Measurements from ENCODE around the gene TRAPPC3L. TPM values are rescaled to one million over a fixed set of nuclear protein-coding genes. Genes with fewer than 3 reads are reported as not detected.

The TRAPPC3L gene
- polyA plus RNA-seq, 1 donor = not detected

GRCh38 chr6:116556814-116557415 is 11.4 kb upstream of the TRAPPC3L start:
- no peak for DNase-seq

DNA sequence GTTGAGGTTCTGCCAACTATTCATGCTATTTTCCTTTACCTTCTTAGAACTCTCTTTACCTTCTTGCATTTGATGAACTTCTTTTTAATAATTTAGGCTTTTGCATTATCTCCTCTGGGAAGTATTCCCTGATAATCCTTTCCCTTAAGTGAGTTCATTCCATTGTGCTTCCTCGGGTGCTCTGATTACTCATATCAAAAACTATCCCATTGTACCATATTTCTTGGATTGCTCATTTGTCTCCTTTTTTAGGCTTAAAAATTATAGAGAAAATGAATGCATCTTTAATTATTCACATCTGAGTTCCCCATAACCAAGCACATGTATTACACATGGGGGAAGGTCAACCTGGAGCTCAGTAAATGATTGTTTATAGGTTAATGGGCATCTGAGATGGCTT is 10.6 kb upstream of the TRAPPC3L start:
- no peak for DNase-seq

- DNase-seq = no peak
These were observed 8.0 kb upstream of the TRAPPC3L start, which contains the start of gene CALHM4 for GRCh38 chr6:116553451-116553850. CALHM4 (plus strand) TSS chr6:116553751; CDS start chr6:116553794, 43 bp downstream.

GRCh38 chr6:116550796-116551195 is 5.3 kb upstream of the TRAPPC3L start:
- DNase-seq = no peak

GRCh38 chr6:116547358-116547757 is 1.9 kb upstream of the TRAPPC3L start:
- no peak for DNase-seq

GRCh38 chr6:116543149-116543548 is 2.3 kb downstream of the TRAPPC3L start:
- DNase-seq = no peak

DNA sequence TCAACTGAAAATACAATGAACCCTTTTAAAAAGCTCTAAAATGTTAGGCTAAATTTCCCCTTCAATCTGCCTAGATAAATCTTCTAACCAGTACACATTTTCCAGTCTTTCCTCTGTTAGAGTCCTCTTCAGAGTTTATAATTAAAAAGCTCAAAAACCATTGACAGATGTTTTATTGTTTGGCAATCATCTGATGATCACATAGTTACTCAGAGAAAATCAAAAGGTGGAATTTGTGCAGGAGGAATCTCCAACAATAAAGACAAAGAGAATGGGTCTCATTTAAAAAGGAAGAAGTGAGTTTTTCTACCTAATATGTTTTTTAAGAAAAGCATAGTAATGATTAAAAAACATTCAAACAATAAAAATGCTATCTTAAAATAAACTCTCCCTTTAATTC is 3.1 kb downstream of the TRAPPC3L start:
- DNase-seq = no peak

DNA sequence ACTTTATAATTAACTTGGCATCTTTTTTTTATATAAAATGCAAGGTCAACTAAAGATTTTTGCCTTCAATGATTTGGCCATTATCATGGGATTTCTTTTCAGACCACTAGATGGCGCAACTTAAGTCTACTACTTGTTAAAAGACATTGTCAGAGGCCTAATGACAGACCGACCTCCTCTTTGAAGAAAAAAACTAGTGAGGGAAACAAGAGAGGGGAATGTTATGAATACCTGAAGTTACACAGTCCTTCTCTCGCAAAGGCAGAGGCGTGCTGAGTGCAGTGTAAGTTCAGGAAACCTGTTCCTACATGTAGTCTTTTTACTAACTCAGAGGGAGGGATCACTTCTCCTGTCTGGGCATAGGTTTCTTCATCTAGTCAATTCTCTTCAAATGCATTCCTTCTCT is 9.3 kb downstream of the TRAPPC3L start:
- peak; percentile 41 for DNase-seq

GRCh38 chr6:116535109-116535508 is 10.4 kb downstream of the TRAPPC3L start:
- no peak for DNase-seq

DNA sequence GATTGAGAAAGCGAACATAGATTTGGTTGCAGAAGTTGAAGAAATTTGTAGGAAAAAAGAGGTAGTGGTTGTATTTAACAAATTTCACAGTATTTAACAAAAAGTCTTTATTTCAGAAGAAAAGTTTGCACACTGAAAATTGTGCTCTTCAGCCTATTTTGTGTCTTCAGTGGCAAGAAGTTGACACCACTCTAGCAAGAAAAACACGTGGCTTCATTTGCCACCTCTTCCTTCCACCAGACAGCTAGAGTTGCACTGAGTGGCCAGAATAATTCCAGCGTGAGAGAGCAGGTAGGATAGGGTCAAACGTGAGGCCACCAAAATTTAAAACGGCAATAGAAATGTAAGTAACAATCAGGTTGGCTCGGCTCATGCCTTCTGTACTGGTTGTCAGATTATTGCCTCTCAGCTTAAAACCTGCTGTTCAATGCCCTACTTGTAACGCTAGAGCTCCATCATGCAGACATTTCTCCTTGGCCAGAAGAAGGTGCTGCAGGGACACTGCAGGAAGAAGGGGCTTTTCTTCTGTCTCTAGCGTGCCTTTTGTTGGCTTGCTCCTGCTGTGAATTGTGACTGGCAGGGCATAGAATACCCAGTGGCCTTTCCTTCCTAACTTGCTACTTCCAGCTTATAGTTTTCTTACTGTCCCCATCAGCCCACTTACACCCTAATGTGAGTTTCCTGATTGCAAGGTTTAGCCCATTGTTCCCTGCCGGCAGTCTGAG is 12.1 kb downstream of the TRAPPC3L start:
- no peak for DNase-seq

DNA sequence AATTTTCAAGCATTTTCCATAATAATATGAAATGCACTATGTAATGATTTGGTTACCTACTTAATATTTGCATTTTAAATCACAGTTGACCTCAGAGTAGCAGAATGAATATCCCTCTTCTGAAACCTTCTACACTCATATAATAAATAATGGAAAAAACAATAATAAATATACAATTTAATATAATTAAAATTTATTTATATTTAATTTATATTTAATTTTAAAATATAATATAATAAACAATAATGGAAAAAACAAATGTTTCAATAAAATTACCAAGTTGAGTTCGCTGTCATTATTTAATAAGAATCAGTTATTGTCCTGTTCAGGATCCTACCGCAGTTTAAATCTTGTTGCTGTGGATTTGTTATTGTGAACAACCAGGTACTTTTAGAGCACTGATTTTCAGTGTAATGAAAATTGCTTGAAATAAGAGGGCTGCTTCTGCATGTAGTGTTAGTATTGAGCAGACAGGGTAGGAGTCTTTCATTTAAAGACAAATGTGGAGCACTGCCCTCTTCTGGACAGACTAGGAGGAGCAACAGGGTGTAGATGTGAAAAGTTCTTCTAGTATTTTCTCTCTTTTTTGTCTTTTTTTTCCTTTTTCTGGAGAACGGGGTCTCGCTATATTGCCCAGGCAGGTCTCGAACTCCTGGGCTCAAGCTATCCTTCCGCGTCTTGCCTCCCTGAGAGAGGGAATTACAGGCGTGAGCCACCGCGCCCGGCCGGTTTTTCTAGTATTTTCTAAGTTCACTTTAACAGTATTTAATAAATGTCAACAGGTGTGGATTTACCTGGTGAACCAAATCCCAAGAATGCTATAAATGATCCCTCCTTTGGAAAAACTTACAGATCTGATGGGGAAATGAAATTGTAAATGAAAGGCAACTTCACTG is 13.6 kb downstream of the TRAPPC3L start:
- peak; percentile 61 for DNase-seq

GRCh38 chr6:116530436-116530835 is 15.0 kb downstream of the TRAPPC3L start:
- DNase-seq = no peak

- DNase-seq = no peak
These were observed 15.8 kb downstream of the TRAPPC3L start for GRCh38 chr6:116529466-116530290.

DNA sequence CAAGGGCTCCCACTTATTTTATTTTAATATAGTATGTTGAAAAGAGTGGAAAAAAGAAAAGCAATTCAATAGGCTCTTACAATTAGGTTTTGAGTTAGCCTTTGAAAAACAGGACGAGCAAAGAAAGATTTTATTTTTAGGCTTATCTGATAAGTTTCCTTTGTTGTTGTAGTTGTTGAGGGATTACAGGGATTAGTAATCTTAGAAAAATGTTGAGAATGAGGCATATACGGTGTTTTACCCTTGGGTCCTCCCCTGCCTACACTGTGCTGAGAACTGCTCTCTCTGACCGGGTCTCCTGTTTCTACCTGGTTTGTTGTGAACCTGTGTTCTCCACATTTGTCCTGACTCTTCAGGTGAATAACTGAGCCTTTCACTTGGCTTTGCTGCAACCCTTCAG is 16.7 kb downstream of the TRAPPC3L start:
- DNase-seq = no peak

DNA sequence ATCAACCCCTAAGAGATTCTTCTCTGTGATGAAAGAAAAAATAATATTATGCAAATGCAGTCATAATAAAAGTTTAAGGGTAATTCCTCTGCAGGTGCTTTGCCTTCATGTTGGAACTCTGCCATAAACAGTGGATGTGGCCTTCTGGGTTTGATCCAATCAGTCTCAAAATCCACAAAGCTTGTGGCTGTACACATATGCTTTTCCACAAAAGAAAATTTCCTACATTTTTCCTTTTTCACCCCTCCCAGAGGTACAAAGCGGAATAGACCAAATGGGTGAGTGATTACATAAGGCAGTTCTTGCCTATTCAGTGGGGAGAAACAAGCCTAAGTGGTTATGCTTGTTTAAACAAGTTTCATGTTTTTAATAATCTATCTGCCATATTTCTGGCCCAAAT is 17.4 kb downstream of the TRAPPC3L start:
- DNase-seq = no peak

DNA sequence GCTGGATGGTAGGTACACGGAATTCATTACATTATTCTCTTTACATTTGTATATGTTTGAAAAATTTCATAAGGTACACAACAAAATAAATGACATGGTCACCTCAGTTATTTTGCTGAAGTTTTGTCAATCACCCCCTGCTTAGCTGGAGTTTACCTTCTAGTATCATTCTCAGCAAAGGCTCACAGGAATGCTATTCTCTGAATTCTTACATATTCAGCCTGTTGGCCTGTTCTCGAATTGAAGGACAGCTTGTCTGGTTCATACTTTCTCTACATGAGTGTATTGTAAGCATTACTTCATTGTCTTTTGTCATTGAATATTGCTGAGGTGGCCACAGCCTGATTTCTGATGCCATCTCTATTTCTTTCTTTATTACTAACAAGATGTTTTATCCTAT is 21.2 kb downstream of the TRAPPC3L start:
- DNase-seq = no peak

DNA sequence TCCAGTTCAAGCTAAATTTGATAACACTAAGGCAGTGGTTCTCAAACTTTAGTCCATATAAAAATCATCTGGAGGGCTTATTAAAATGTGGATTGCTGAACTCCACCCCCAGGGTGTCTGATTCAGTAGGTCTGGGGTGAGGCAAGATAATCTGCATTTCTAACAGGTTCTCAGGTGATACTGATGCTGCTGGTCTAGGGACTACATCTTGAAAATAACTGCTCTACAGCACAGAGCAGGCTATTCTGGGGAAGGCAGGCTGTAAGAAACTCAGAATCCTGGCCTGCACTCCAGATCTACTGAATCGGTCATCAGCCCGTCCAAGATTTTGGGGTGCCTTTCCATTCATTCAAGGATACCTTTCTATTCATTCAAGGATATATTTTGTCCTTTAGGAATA is 22.6 kb downstream of the TRAPPC3L start:
- DNase-seq = no peak

- DNase-seq = no peak
These were observed 26.7 kb downstream of the TRAPPC3L start for GRCh38 chr6:116518621-116519368.

DNA sequence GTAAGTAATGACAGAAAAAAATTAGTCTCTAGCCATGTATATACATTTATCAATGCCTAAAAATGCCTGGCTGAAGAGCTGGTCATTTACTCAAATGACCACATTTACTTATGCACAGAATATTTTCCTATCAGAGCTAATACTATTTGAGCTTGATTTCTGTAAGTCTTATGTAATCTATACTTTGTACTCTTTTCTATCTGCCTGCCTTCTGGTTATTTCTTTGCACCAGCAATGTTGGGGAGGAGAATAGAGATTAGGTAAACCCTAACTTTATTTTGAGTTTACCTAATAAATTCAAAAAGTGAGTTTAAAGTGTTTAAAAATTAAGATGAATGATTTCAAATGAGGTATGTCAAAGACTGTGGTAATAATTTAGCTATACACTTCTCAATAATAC is 30.3 kb downstream of the TRAPPC3L start:
- no peak for DNase-seq

GRCh38 chr6:116514111-116514510 is 31.4 kb downstream of the TRAPPC3L start:
- no peak for DNase-seq

GRCh38 chr6:116513224-116513875 is 32.1 kb downstream of the TRAPPC3L start:
- DNase-seq = no peak

All from hindlimb muscle (tissue), 1 donor.